Measurements from ENCODE around the gene TMEM44. TPM values are rescaled to one million over a fixed set of nuclear protein-coding genes. Genes with fewer than 3 reads are reported as not detected.

TMEM44 gene
- total and polyA plus RNA-seq, 2 of the 4 experiments (the other 2 are of a cell fraction), result 9.7 to 24.2 TPM

DNA sequence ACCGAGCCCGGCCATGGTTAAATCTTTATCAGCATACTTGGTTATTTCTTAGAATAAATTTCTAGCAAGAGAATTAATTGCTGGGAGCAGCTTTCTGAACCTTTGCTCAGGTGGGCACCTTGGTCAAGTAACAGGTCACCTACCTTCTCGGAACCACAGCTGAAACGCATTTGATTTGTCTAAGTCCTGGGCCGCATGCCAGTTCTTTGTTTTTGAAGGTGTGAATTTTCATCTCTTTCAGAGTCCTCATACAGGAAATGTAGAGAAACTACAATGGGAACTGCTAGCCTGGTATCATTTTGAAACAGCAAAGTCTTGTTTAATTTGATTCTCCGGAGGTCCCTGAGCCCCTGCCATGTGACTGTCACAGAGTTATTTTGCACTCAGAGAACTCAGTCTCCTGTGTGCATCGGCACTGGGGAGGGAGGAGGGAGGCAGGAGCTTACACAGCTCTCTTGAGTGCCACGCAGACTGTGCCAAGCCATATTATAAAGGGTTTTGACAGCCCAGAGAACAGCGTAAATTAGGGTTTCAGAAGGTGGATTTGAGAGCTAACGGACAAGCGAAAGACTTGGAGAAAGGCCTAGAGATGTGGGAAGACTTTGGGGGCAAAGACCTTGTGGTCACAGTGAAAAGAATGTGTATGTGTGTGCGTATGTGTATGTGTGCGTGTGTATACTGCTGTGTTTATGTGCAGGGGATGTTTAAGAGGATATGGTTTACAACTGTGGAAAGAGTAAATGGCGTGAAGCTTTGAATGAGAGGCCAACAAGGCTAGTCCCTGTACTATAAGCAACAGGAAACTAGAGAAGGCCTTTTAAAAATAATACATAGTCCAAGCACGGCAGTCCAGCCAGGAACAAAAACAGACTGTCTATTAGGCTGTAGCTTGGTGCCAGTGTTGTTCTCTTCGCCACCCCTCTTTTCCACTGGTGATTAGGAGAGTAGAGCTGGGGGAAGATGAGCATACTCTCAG is 84.6 kb downstream of the TMEM44 start:
- BruUV-seq (replicated peaks), result no TSS peak
- H4K91ac ChIP-seq (ENCODE audit: insufficient read depth, low read depth, low read length), result peak overlapping the region; percentile 76
- peak overlapping the region; percentile 86 for H2BK20ac ChIP-seq (ENCODE audit: low read depth, low read length)
- peak overlapping the region; percentile 94 for H3K27ac ChIP-seq (ENCODE audit: insufficient read depth, low read length)
- peak overlapping the region; percentile 84 for H4K5ac ChIP-seq (ENCODE audit: low read depth, low read length)
- no peaks in the 10 kb centered on the region for H3K79me1 ChIP-seq (ENCODE audit: low read depth in 1 of 2, low read length in 2 of 2)
- TF ChIP-seq CHD1 (IDR thresholded peaks at IDR 0.05; ENCODE audit: low read depth, low read length), result no peak
- TF ChIP-seq MXI1 (IDR thresholded peaks at IDR 0.05; ENCODE audit: borderline replicate concordance, low read depth, low read length), result no peak
- 0 out of 2 replicates have a peak, but pooled peaks have one; percentile 8 for TF ChIP-seq NFE2L2 (IDR thresholded peaks at IDR 0.05; ENCODE audit: low read depth, low read length)
- no peak for TF ChIP-seq BHLHE40 (IDR thresholded peaks at IDR 0.05; ENCODE audit: low read depth, low read length)
- peaks cover 10% of the 10 kb centered on the region for H3K4me1 ChIP-seq (ENCODE audit: control insufficient read depth, insufficient read depth, low read length)
- intact Hi-C loops (cut with micrococcal nuclease), result no loop called here
- peak overlapping the region; percentile 30 for H3K4ac ChIP-seq (ENCODE audit: low read depth, low read length)
- dilution Hi-C loops (cut with HindIII; ENCODE audit: low sequenced_read_pairs, unreplicated experiment), result no loop called here
- POLR2A ChIA-PET (ENCODE audit: unreplicated experiment), result interaction anchor here (0.5 to 1.4 kb wide), 3 partner anchors 60 to 73 kb away, joined by 3 to 6 read pairs (median 3); no protein-coding TSS in a partner anchor
- H4K20me1 ChIP-seq (ENCODE audit: insufficient read depth, low read length), result no peaks in the 10 kb centered on the region
- no peaks in the 10 kb centered on the region for H3K36me3 ChIP-seq (ENCODE audit: control insufficient read depth, insufficient read depth, low read length)
- peak overlapping the region; percentile 45 for H3K4me2 ChIP-seq (ENCODE audit: low read depth, low read length)
- peak overlapping the region; percentile 62 for H3K18ac ChIP-seq (ENCODE audit: low read depth, low read length)
- CTCF ChIA-PET, result interaction anchor here (0.6 kb wide), 1 partner anchor 7 kb away, joined by 5 read pairs; no protein-coding TSS in a partner anchor
- peak overlapping the region; percentile 11 to 84 for H4K8ac ChIP-seq (ENCODE audit: low read depth in 2 of 2, low read length in 2 of 2)
- peak; percentile 89 for ATAC-seq (ENCODE audit: low read depth)
- peak overlapping the region; percentile 56 for H3K14ac ChIP-seq (replicated peaks; ENCODE audit: low read depth, low read length)
- no peak overlapping the region for H3K4me3 ChIP-seq (ENCODE audit: insufficient read depth, low read depth, low read length)
- peak overlapping the region; percentile 24 for H2AK5ac ChIP-seq (ENCODE audit: low read depth, low read length)
- H2AFZ ChIP-seq (replicated peaks; ENCODE audit: low read length, poor library complexity), result peak overlapping the region; percentile 89
- H2BK120ac ChIP-seq (ENCODE audit: low read depth, low read length), result peak overlapping the region; percentile 86
- H3K9me1 ChIP-seq (ENCODE audit: insufficient read depth, low read length), result no peaks in the 10 kb centered on the region
- no peaks in the 10 kb centered on the region for H3K9me3 ChIP-seq (ENCODE audit: control insufficient read depth, insufficient read depth, low read length)
- H3K27me3 ChIP-seq (ENCODE audit: control insufficient read depth, insufficient read depth, low read length), result no peaks in the 10 kb centered on the region
- WGBS, 2 experiments (ENCODE audit: extremely low coverage in 2 of 2, insufficient read length in 1 of 2), result 47% methylated on average over 4 of the region's 16 CpGs; no CpG with 5 or more reads in 1 of the 2 experiments
- DNase-seq, result peak; percentile 89
- peak overlapping the region; percentile 6; the same call in 1 of the 2 replicates for H3K23ac ChIP-seq (ENCODE audit: low read depth, low read length)
- H2AK9ac ChIP-seq (replicated peaks; ENCODE audit: low read depth, low read length, poor library complexity), result peak overlapping the region; percentile 57
- H3K56ac ChIP-seq (ENCODE audit: extremely low read depth, insufficient read depth, low read length), result peak overlapping the region; percentile 60; the same call in 1 of the 2 replicates
- peak overlapping the region; percentile 63 for H3K9ac ChIP-seq (ENCODE audit: low read depth, low read length)
- H2BK15ac ChIP-seq (ENCODE audit: low read depth, low read length), result peak overlapping the region; percentile 11; the same call in 1 of the 3 replicates
- H2BK5ac ChIP-seq (ENCODE audit: low read depth, low read length, poor library complexity, severe bottlenecking), result peak overlapping the region; percentile 68
- in situ Hi-C loops (cut with MboI; ENCODE audit: low sequenced_read_pairs), result no loop called here
